Gastroesophageal sphincter (tissue), 3 donors: ENCODE results near the gene MADCAM1.

Source experiments
- POLR2AphosphoS5 ChIP-seq: sonication (generic); formaldehyde crosslinking; IDR thresholded peaks from one replicate; pipeline ENCODE4 v1.6.1; 2017; ENCODE audit warnings: antibody characterized with exemption
- TF ChIP-seq, protein P1 (sequence below), 4 experiments: fragments of 200-600 bp in 2 of 4; fragments of 450-650 bp in 2 of 4; sonication (generic) in 1 of 4; IDR thresholded peaks; one replicate each; pipeline ENCODE4 v1.5.1; 2017 to 2019; ENCODE audit warnings: antibody characterized with exemption in 4 of 4, mild to moderate bottlenecking in 2 of 4, moderate library complexity in 2 of 4

DNA sequence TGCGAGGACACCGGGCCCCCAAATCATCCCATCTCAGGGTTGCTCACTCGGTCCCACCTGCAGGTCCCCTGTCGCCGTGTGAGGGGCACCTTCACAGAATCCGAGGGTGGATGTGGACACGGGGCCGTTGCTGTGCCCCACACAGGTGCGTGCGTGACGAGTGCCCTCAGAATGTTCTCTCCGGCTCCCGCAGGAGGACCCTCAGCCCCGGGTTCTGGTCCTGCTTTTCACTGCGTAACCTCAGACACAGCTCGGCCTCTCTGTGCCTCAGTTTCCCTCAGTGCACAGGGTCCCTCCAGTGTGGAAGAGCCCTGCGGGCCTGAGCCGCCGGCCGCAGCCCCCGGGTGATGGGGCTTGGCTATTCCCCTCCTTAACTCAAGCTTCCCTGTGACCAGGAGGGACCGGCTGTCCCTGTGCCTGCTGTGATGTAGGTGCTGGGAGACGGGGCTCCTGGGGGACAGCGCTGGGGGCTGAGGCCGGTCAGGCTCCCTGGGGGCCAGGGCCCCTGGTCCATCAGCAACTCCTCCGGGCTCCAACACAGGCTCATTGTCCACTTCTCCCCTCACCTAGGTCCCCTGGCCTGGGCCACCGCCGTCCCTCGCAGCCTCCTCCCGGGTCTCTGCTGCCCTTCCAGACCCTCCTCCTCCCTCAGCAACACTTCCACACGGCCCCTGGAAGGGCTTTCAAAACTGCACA is 40.3 kb upstream of the MADCAM1 start:
- TF ChIP-seq, protein P1, sequence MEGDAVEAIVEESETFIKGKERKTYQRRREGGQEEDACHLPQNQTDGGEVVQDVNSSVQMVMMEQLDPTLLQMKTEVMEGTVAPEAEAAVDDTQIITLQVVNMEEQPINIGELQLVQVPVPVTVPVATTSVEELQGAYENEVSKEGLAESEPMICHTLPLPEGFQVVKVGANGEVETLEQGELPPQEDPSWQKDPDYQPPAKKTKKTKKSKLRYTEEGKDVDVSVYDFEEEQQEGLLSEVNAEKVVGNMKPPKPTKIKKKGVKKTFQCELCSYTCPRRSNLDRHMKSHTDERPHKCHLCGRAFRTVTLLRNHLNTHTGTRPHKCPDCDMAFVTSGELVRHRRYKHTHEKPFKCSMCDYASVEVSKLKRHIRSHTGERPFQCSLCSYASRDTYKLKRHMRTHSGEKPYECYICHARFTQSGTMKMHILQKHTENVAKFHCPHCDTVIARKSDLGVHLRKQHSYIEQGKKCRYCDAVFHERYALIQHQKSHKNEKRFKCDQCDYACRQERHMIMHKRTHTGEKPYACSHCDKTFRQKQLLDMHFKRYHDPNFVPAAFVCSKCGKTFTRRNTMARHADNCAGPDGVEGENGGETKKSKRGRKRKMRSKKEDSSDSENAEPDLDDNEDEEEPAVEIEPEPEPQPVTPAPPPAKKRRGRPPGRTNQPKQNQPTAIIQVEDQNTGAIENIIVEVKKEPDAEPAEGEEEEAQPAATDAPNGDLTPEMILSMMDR (IDR thresholded peaks at IDR 0.05), result no peak
- no peak for TF ChIP-seq POLR2AphosphoS5
